Stomach smooth muscle (tissue), 2 donors: ENCODE results near the gene TBC1D12.

Source experiments
- H3K27ac ChIP-seq: one replicate; pipeline ENCODE4 v1.7.0; 2013; ENCODE audit warnings: mild to moderate bottlenecking, low read length, inconsistent platforms
- H3K27me3 ChIP-seq, 2 donors: one replicate each; pipeline ENCODE4 v1.7.0; 2013; ENCODE audit warnings: low read length in 2 of 2; ENCODE audit not compliant: insufficient read depth in 2 of 2, control insufficient read depth in 1 of 2
- H3K36me3 ChIP-seq, 2 donors: one replicate each; pipeline ENCODE4 v1.7.0; 2013; ENCODE audit warnings: low read length in 2 of 2; ENCODE audit not compliant: control insufficient read depth in 2 of 2, insufficient read depth in 2 of 2
- H3K4me1 ChIP-seq: one replicate; pipeline ENCODE4 v1.7.0; 2013; ENCODE audit warnings: low read length; ENCODE audit not compliant: control insufficient read depth, insufficient read depth
- H3K4me3 ChIP-seq, 2 donors: one replicate each; pipeline ENCODE4 v1.7.0; 2013; ENCODE audit warnings: low read length in 2 of 2
- H3K9ac ChIP-seq, 2 donors: one replicate each; pipeline ENCODE4 v1.7.0; 2013; ENCODE audit warnings: low read length in 2 of 2, mild to moderate bottlenecking in 1 of 2
- H3K9me3 ChIP-seq, 2 donors: one replicate each; pipeline ENCODE4 v1.7.0; 2013; ENCODE audit warnings: low read length in 2 of 2; ENCODE audit not compliant: control insufficient read depth in 2 of 2
- donor health status: healthy.
- donor health status: Pancreatic carcinoma.

Gene TBC1D12

GRCh38 chr10:94407668-94408067 is 5.3 kb downstream of the TBC1D12 start:
- H3K27me3 ChIP-seq: no peaks in the 10 kb centered on the region
- H3K4me1 ChIP-seq: no peaks in the 10 kb centered on the region
- no peak overlapping the region for H3K27ac ChIP-seq
- H3K9me3 ChIP-seq: no peaks in the 10 kb centered on the region
- no peak overlapping the region for H3K9ac ChIP-seq
- no peak overlapping the region for H3K4me3 ChIP-seq
- no peaks in the 10 kb centered on the region for H3K36me3 ChIP-seq

GRCh38 chr10:94409021-94409657 is 6.8 kb downstream of the TBC1D12 start:
- Histone ChIP-seq H3K27me3 (no peaks in the 10 kb centered on the region), H3K4me3 (no peak overlapping the region), H3K27ac (no peak overlapping the region), H3K9ac (no peak overlapping the region), H3K36me3 (no peaks in the 10 kb centered on the region), H3K4me1 (no peaks in the 10 kb centered on the region), H3K9me3 (no peaks in the 10 kb centered on the region)

DNA sequence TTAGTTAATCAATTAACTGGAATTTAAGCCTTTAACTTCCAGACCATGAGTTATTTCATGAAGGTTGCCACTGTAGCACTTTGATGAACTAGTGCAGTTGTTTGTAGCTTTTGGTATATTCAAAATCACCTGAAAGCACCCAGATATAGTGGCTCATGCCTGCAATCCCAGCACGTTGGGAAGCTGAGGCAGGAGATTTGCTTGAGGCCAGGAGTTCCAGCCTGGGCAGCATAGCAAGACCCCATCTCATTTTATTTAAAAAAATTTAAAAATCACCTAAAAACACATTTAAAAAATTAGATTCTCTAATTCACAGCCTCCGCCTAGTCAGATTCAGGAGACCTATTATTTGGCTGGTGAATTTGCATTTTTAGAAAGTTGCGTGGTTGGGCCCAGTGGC is 9.0 kb downstream of the TBC1D12 start:
- Histone ChIP-seq H3K27ac (no peak overlapping the region), H3K36me3 (no peaks in the 10 kb centered on the region), H3K9ac (no peak overlapping the region), H3K4me1 (no peaks in the 10 kb centered on the region), H3K4me3 (no peak overlapping the region), H3K27me3 (no peaks in the 10 kb centered on the region), H3K9me3 (no peaks in the 10 kb centered on the region)

GRCh38 chr10:94412449-94412848 is 10.1 kb downstream of the TBC1D12 start:
- Histone ChIP-seq H3K27me3 (no peaks in the 10 kb centered on the region), H3K4me3 (no peak overlapping the region), H3K27ac (no peak overlapping the region), H3K9ac (no peak overlapping the region), H3K36me3 (no peaks in the 10 kb centered on the region), H3K4me1 (no peaks in the 10 kb centered on the region), H3K9me3 (no peaks in the 10 kb centered on the region)

- no peaks in the 10 kb centered on the region for H3K36me3 ChIP-seq
- no peak overlapping the region for H3K9ac ChIP-seq
- H3K27ac ChIP-seq: no peak overlapping the region
- no peak overlapping the region for H3K4me3 ChIP-seq
- H3K4me1 ChIP-seq: no peaks in the 10 kb centered on the region
- H3K9me3 ChIP-seq: no peaks in the 10 kb centered on the region
- H3K27me3 ChIP-seq: no peaks in the 10 kb centered on the region
These were observed 11.0 kb downstream of the TBC1D12 start for GRCh38 chr10:94413361-94413760.

DNA sequence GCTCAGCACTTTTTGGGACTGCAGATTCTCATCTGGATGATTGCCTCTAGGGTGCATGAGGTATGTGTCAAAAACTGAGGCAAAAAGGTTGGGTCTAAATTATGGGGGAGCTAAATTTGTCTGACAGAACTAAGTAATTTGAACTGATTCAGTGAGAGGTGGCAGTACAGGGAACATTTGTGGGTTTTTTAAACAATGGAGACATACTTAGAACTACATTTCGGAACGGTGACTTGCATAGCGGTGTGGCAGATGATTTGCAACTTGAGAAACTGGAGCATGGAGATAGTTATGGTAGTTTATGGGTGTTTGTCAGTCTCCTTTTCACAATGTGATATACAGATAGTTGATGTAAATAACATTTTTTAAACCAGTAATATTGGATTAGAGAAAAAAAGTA is 14.6 kb downstream of the TBC1D12 start:
- no peaks in the 10 kb centered on the region for H3K36me3 ChIP-seq
- H3K4me3 ChIP-seq: no peak overlapping the region
- no peak overlapping the region for H3K27ac ChIP-seq
- H3K4me1 ChIP-seq: no peaks in the 10 kb centered on the region
- H3K9ac ChIP-seq: no peak overlapping the region
- no peaks in the 10 kb centered on the region for H3K27me3 ChIP-seq
- H3K9me3 ChIP-seq: no peaks in the 10 kb centered on the region

GRCh38 chr10:94417321-94417720 is 15.0 kb downstream of the TBC1D12 start:
- Histone ChIP-seq H3K4me1 (no peaks in the 10 kb centered on the region), H3K9me3 (no peaks in the 10 kb centered on the region), H3K9ac (no peak overlapping the region), H3K27me3 (no peaks in the 10 kb centered on the region), H3K4me3 (no peak overlapping the region), H3K36me3 (no peaks in the 10 kb centered on the region), H3K27ac (no peak overlapping the region)

GRCh38 chr10:94420516-94420915 is 18.2 kb downstream of the TBC1D12 start:
- H3K9me3 ChIP-seq: no peaks in the 10 kb centered on the region
- H3K9ac ChIP-seq: no peak overlapping the region
- H3K4me3 ChIP-seq: no peak overlapping the region
- no peak overlapping the region for H3K27ac ChIP-seq
- no peaks in the 10 kb centered on the region for H3K27me3 ChIP-seq
- no peaks in the 10 kb centered on the region for H3K4me1 ChIP-seq
- H3K36me3 ChIP-seq: no peaks in the 10 kb centered on the region

DNA sequence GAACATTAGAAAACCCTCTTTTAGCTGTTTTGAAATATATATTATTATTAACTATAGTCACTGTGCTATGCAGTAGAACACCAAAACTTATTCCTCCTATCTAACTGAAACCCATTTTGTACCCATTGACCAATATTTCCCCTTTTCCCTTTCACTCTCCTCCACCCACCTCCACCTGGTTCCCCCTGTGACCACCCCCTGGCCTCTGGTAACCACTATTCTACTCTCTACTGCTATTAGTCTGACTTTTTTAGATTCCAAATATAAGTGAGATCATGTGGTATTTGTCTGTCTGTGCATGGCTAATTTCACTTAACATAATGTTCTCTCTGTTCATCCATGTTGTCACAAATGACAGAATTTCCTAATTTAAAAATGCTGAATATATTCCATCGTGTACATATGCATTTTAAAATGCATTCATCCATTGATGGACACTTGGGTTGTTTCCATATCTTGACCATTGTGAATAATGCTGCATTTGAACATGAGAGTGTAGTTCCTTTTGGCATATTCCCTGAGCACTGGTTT is 18.7 kb downstream of the TBC1D12 start:
- Histone ChIP-seq H3K36me3 (no peaks in the 10 kb centered on the region), H3K9me3 (no peaks in the 10 kb centered on the region), H3K4me3 (no peak overlapping the region), H3K27ac (no peak overlapping the region), H3K9ac (no peak overlapping the region), H3K4me1 (no peaks in the 10 kb centered on the region), H3K27me3 (no peaks in the 10 kb centered on the region)

GRCh38 chr10:94423627-94424026 is 21.3 kb downstream of the TBC1D12 start:
- Histone ChIP-seq H3K27me3 (no peaks in the 10 kb centered on the region), H3K4me1 (no peaks in the 10 kb centered on the region)

DNA sequence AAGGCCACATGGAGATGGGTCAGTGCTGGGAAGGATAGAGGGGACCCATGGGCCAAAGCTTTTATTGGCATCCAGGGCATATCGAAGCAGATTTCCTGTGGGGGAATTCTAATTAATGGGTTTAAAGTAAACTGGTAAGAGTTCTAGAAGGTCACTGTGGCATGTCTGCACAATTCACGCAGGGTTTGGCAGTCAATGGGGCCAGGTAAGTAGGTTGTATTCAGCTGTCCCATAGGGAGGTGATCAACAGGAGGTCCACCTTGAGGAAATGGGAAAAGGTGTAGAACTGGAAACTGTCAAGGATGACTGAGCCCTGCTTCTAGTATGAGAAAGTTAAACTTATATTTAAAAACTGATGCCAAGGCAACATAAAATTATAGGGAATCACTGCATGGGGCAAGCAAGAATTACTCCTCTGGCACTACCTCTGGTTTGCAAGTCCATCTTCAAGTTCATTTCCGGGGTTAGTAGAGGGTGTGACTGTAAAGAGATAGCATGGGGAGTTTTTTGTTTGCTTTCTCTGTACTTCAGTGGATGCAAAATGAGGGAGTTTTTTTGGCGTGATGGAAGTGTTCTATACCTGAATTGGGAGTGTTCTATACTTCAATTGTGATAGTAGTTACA is 22.5 kb downstream of the TBC1D12 start:
- Histone ChIP-seq H3K9me3 (no peaks in the 10 kb centered on the region), H3K4me3 (no peak overlapping the region), H3K36me3 (no peaks in the 10 kb centered on the region), H3K27ac (no peak overlapping the region), H3K4me1 (no peaks in the 10 kb centered on the region), H3K9ac (no peak overlapping the region), H3K27me3 (no peaks in the 10 kb centered on the region)

More at GRCh38 chr10:94423627-94424026, 21.3 kb downstream of the TBC1D12 start:
- H3K9me3 ChIP-seq: no peaks in the 10 kb centered on the region
- no peaks in the 10 kb centered on the region for H3K36me3 ChIP-seq
- H3K4me3 ChIP-seq: no peak overlapping the region
- H3K9ac ChIP-seq: no peak overlapping the region
- no peak overlapping the region for H3K27ac ChIP-seq
